LNCAP (cell line): ENCODE data around the gene RAB10.

Experiments used
- CTCF ChIP-seq: fragments of 450-650 bp; IDR thresholded peaks from 2 replicates; pipeline ENCODE4 v1.5.1; 2017; ENCODE audit warnings: mild to moderate bottlenecking

The RAB10 gene

GRCh38 chr2:26043862-26044696 is 10.2 kb downstream of the RAB10 start:
- no peak for TF ChIP-seq CTCF

GRCh38 chr2:26048791-26049190 is 14.9 kb downstream of the RAB10 start:
- TF ChIP-seq CTCF: no peak

- no peak for TF ChIP-seq CTCF
Observed at GRCh38 chr2:26049641-26050040, 15.8 kb downstream of the RAB10 start.

GRCh38 chr2:26052740-26053139 is 18.9 kb downstream of the RAB10 start:
- no peak for TF ChIP-seq CTCF

GRCh38 chr2:26054598-26055348 is 20.9 kb downstream of the RAB10 start:
- no peak for TF ChIP-seq CTCF

GRCh38 chr2:26058390-26058789 is 24.5 kb downstream of the RAB10 start:
- no peak for TF ChIP-seq CTCF

- no peak for TF ChIP-seq CTCF
Observed at GRCh38 chr2:26059542-26059941, 25.7 kb downstream of the RAB10 start.
